Measurements from ENCODE around the gene PATJ. TPM values are rescaled to one million over a fixed set of nuclear protein-coding genes. Genes with fewer than 3 reads are reported as not detected.

Gene PATJ
- total RNA-seq, 1 experiment from 2014 or later = 48.8 TPM

GRCh38 chr1:61742620-61743430, 545 bp downstream of the PATJ start:
- TF ChIP-seq CBX3 (IDR thresholded peaks at IDR 0.05; ENCODE audit: low read depth) (no peak), RAD21 (IDR thresholded peaks at IDR 0.05; ENCODE audit: low read depth) (no peak), ZFX (IDR thresholded peaks at IDR 0.05) (peak; percentile 85), ZNF274 (IDR thresholded peaks at IDR 0.05; ENCODE audit: low read depth, low read length) (no peak)
- H4K20me1 ChIP-seq (ENCODE audit: insufficient read depth) = no peaks in the 10 kb centered on the region
- no peak for DNase-seq (ENCODE audit: low read depth, low spot score)
- H3K4me1 ChIP-seq (ENCODE audit: control insufficient read depth in 1 of 2, insufficient read depth in 2 of 2, low read length in 2 of 2) = peaks cover 17 to 36% of the 10 kb centered on the region in 2 experiments; a peak in 3 of 4 replicates
- H3K9me2 ChIP-seq (ENCODE audit: insufficient read depth) = no peaks in the 10 kb centered on the region
- H3K27ac ChIP-seq (ENCODE audit: low read depth, low read length) = peak overlapping the region; percentile 91
- CTCF ChIA-PET = no interaction called here
- intact Hi-C loops (cut with micrococcal nuclease) = no loop called here
- POLR2A ChIA-PET = interaction anchor here (2.4 kb wide), 1 partner anchor 11 kb away, joined by 6 read pairs; no protein-coding TSS in a partner anchor
- no TSS peak for BruUV-seq (replicated peaks)
- peak overlapping the region; percentile 79 for H3K4me2 ChIP-seq (ENCODE audit: low read length)
- RAD21 ChIA-PET (ENCODE audit: low non-redundant PET in 1 of 2, low total read pairs in 2 of 2, uncharacterized antibody in 2 of 2, unreplicated experiment in 2 of 2) = no interaction called here
- no peak overlapping the region for H2AFZ ChIP-seq (ENCODE audit: low read depth, low read length, poor library complexity, severe bottlenecking)
- peak overlapping the region; percentile 82 to 92 for H3K4me3 ChIP-seq (replicated peaks in 1 of 2; ENCODE audit: low read depth in 1 of 2, low read length in 2 of 2)
- H3K9ac ChIP-seq (ENCODE audit: low read length) = peak overlapping the region; percentile 83
- ATAC-seq = peak; percentile 73
- H3K79me2 ChIP-seq (ENCODE audit: insufficient read depth, low read length) = peaks cover 43% of the 10 kb centered on the region
- H3K9me3 ChIP-seq (ENCODE audit: control insufficient read depth in 1 of 2, insufficient read depth in 1 of 2, low read depth in 1 of 2, low read length in 2 of 2) = no peaks in the 10 kb centered on the region
- no peaks in the 10 kb centered on the region for H3K36me3 ChIP-seq (ENCODE audit: control insufficient read depth in 1 of 2, insufficient read depth in 2 of 2, low read length in 2 of 2)
- H3K27me3 ChIP-seq (ENCODE audit: insufficient read depth, low read length) = no peaks in the 10 kb centered on the region

GRCh38 chr1:61743431-61743705, 1.1 kb downstream of the PATJ start:
- intact Hi-C loops (cut with micrococcal nuclease) = no loop called here
- ChIA-PET POLR2A (interaction anchor here (2.4 kb wide), 1 partner anchor 10 kb away, joined by 6 read pairs; no protein-coding TSS in a partner anchor), CTCF (no interaction called here), RAD21 (ENCODE audit: low non-redundant PET in 1 of 2, low total read pairs in 2 of 2, uncharacterized antibody in 2 of 2, unreplicated experiment in 2 of 2) (no interaction called here)
- no peak for DNase-seq (ENCODE audit: low read depth, low spot score)
- Histone ChIP-seq H3K27ac (ENCODE audit: low read depth, low read length) (peak overlapping the region; percentile 91), H3K4me2 (ENCODE audit: low read length) (peak overlapping the region; percentile 79), H3K36me3 (ENCODE audit: control insufficient read depth in 1 of 2, insufficient read depth in 2 of 2, low read length in 2 of 2) (no peaks in the 10 kb centered on the region), H3K9me2 (ENCODE audit: insufficient read depth) (no peaks in the 10 kb centered on the region), H2AFZ (ENCODE audit: low read depth, low read length, poor library complexity, severe bottlenecking) (no peak overlapping the region), H3K27me3 (ENCODE audit: insufficient read depth, low read length) (no peaks in the 10 kb centered on the region), H3K4me3 (replicated peaks in 1 of 2; ENCODE audit: low read depth in 1 of 2, low read length in 2 of 2) (peak overlapping the region; percentile 82 to 92), H3K9me3 (ENCODE audit: control insufficient read depth in 1 of 2, insufficient read depth in 1 of 2, low read depth in 1 of 2, low read length in 2 of 2) (no peaks in the 10 kb centered on the region), H3K9ac (ENCODE audit: low read length) (peak overlapping the region; percentile 83), H4K20me1 (ENCODE audit: insufficient read depth) (no peaks in the 10 kb centered on the region), H3K4me1 (ENCODE audit: control insufficient read depth in 1 of 2, insufficient read depth in 2 of 2, low read length in 2 of 2) (peaks cover 17 to 36% of the 10 kb centered on the region in 2 experiments; a peak in 3 of 4 replicates), H3K79me2 (ENCODE audit: insufficient read depth, low read length) (peaks cover 49% of the 10 kb centered on the region)
- TF ChIP-seq YY1 (IDR thresholded peaks at IDR 0.05; ENCODE audit: extremely low read depth, insufficient replicate concordance, low read depth, low read length) = no peak
- no peak for TF ChIP-seq MAX (IDR thresholded peaks at IDR 0.05)
- TF ChIP-seq CBX3 (IDR thresholded peaks at IDR 0.05; ENCODE audit: low read depth) = no peak
- TF ChIP-seq TCF7L2 (IDR thresholded peaks at IDR 0.05; ENCODE audit: borderline replicate concordance, extremely low read depth, insufficient read depth, insufficient read length) = no peak
- no peak for TF ChIP-seq CEBPB (IDR thresholded peaks at IDR 0.05; ENCODE audit: low read depth)
- no peak for TF ChIP-seq ZNF274 (IDR thresholded peaks at IDR 0.05; ENCODE audit: low read depth, low read length)
- no peak for TF ChIP-seq ELF1 (IDR thresholded peaks at IDR 0.05; ENCODE audit: borderline replicate concordance, low read depth)
- no peak for TF ChIP-seq EZH2phosphoT487 (IDR thresholded peaks at IDR 0.05; ENCODE audit: borderline replicate concordance)
- no peak for TF ChIP-seq SRF (IDR thresholded peaks at IDR 0.05; ENCODE audit: low read depth)
- no peak for ATAC-seq
- no TSS peak for BruUV-seq (replicated peaks)
